Globus pallidus (tissue), 1 donor: Measurements from ENCODE around the gene TXNRD2.

ENCODE experiments used
- DNase-seq: peaks from one replicate; pipeline ENCODE4 v3.0.0-alpha.2; 2015; ENCODE audit warnings: low spot score

TXNRD2 gene

GRCh38 chr22:19904935-19905334 is 36.7 kb downstream of the TXNRD2 start:
- no peak for DNase-seq

- no peak for DNase-seq
Observed at GRCh38 chr22:19904174-19904856, 37.3 kb downstream of the TXNRD2 start.

GRCh38 chr22:19903513-19903912 is 38.1 kb downstream of the TXNRD2 start:
- DNase-seq = no peak

GRCh38 chr22:19903031-19903430 is 38.6 kb downstream of the TXNRD2 start:
- no peak for DNase-seq

- DNase-seq = no peak
Observed at GRCh38 chr22:19902245-19902715, 39.3 kb downstream of the TXNRD2 start.

- no peak for DNase-seq
Observed at GRCh38 chr22:19901577-19902244, 39.9 kb downstream of the TXNRD2 start.

GRCh38 chr22:19900707-19901436 is 40.7 kb downstream of the TXNRD2 start:
- DNase-seq = no peak

- DNase-seq = no peak
Observed at GRCh38 chr22:19898831-19899567, 42.6 kb downstream of the TXNRD2 start.

- no peak for DNase-seq
Observed at GRCh38 chr22:19898145-19898544, 43.5 kb downstream of the TXNRD2 start.

- no peak for DNase-seq
Observed at GRCh38 chr22:19897726-19898125, 43.9 kb downstream of the TXNRD2 start.

- DNase-seq = no peak
Observed at GRCh38 chr22:19896665-19897355, 44.8 kb downstream of the TXNRD2 start.

GRCh38 chr22:19895160-19895849 is 46.3 kb downstream of the TXNRD2 start:
- no peak for DNase-seq

GRCh38 chr22:19893363-19893762 is 48.3 kb downstream of the TXNRD2 start:
- no peak for DNase-seq

- DNase-seq = no peak
Observed at GRCh38 chr22:19892925-19893324, 48.7 kb downstream of the TXNRD2 start.

- DNase-seq = no peak
Observed at GRCh38 chr22:19892257-19892879, 49.2 kb downstream of the TXNRD2 start.

- no peak for DNase-seq
Observed at GRCh38 chr22:19891317-19892256, 50.0 kb downstream of the TXNRD2 start.

GRCh38 chr22:19890502-19891316 is 50.9 kb downstream of the TXNRD2 start:
- DNase-seq = no peak

GRCh38 chr22:19889951-19890350 is 51.7 kb downstream of the TXNRD2 start:
- no peak for DNase-seq
